HepG2 (cell line): ENCODE measurements around the gene SNRNP48. TPM values are rescaled to one million over a fixed set of nuclear protein-coding genes. Genes with fewer than 3 reads are reported as not detected.

Experiments used
- ATAC-seq: fragments of 200-7000 bp; cut with Tn5 transposase; 3 replicates; pipeline ENCODE4 v1.9.1; 2020; ENCODE audit warnings: mild to moderate bottlenecking, moderate library complexity
- BruUV-seq: library from RNA; stranded (reverse); fragments of 400-500 nt; replicated peaks from 2 replicates; lab custom pipeline; 2021; lab: Mats Ljungman, UMichigan
- CTCF ChIA-PET: fragments of 300-600 bp; formaldehyde crosslinking; extraction: SDS; loops from one replicate; lab custom pipeline; 2021; ENCODE audit warnings: low total read pairs, inconsistent platforms, low intra/inter-chr PET ratio; lab: Yijun Ruan, JAX
- POLR2A ChIA-PET: fragments of 350-600 bp; sonication (Branson Sonifier 250); formaldehyde crosslinking; loops from one replicate; lab custom pipeline; 2020; ENCODE audit warnings: antibody characterized with exemption, inconsistent platforms; lab: Yijun Ruan, JAX
- DNase-seq: peaks from one replicate; pipeline ENCODE4 v3.0.0-alpha.2; 2015; ENCODE audit warnings: low spot score
- FAIRE-seq: peaks from 3 replicates; lab custom pipeline; 2011; peaks lifted over from hg19 to GRCh38; lab: Jason Lieb, UNC
- H2AFZ ChIP-seq: one replicate; pipeline ENCODE4 v1.6.1; 2011; ENCODE audit warnings: low read length, inconsistent platforms
- H3K27ac ChIP-seq: fragments of 300-600 bp; 3 replicates; pipeline ENCODE4 v1.8.0; 2011; ENCODE audit warnings: mixed run types, mild to moderate bottlenecking, mixed read lengths, low read length, inconsistent platforms; ENCODE audit not compliant: insufficient read depth; ENCODE audit errors: extremely low read length
- H3K27me3 ChIP-seq, 2 experiments: fragments of 200-600 bp in 1 of 2; 2 replicates in 1 of 2; 3 replicates in 1 of 2; pipeline versions ENCODE4 v1.6.0 to v1.8.0; 2011; ENCODE audit warnings: low read length in 2 of 2, mild to moderate bottlenecking in 2 of 2, moderate library complexity in 2 of 2, inconsistent platforms in 1 of 2; ENCODE audit not compliant: insufficient read depth in 2 of 2, control insufficient read depth in 1 of 2
- H3K36me3 ChIP-seq, 2 experiments: fragments of 200-600 bp in 1 of 2; replicated peaks in 1 of 2; 2 replicates in 1 of 2; 3 replicates in 1 of 2; pipeline versions ENCODE4 v1.5.1 to v1.8.0; 2011; ENCODE audit warnings: low read length in 2 of 2, inconsistent platforms in 1 of 2; ENCODE audit not compliant: insufficient read depth in 2 of 2, control insufficient read depth in 1 of 2
- H3K4me1 ChIP-seq: 2 replicates; pipeline ENCODE4 v1.5.1; 2012; ENCODE audit warnings: low read length, inconsistent platforms; ENCODE audit not compliant: insufficient read depth
- H3K4me2 ChIP-seq: 2 replicates; pipeline ENCODE4 v1.6.0; 2011; ENCODE audit warnings: low read depth, low read length, inconsistent platforms
- H3K4me3 ChIP-seq, 3 experiments: fragments of 200-600 bp in 1 of 3; sonication (generic), shearing (Covaris generic) in 1 of 3; replicated peaks in 1 of 3; 2 replicates each; pipeline ENCODE4 v1.5.1; 2011 to 2016; ENCODE audit warnings: low read length in 3 of 3, inconsistent platforms in 2 of 3, low read depth in 2 of 3, mild to moderate bottlenecking in 2 of 3, control low read depth in 1 of 3, mixed read lengths in 1 of 3; ENCODE audit not compliant: insufficient read depth in 1 of 3
- H3K79me2 ChIP-seq: one replicate; pipeline ENCODE4 v1.6.1; 2011; ENCODE audit warnings: low read length, inconsistent platforms; ENCODE audit not compliant: insufficient read depth
- H3K9ac ChIP-seq: 2 replicates; pipeline ENCODE4 v1.6.0; 2011; ENCODE audit warnings: mild to moderate bottlenecking, low read depth, low read length, inconsistent platforms; ENCODE audit not compliant: insufficient read depth
- H3K9me3 ChIP-seq: 2 replicates; pipeline ENCODE4 v1.5.1; 2012; ENCODE audit warnings: mild to moderate bottlenecking, low read length
- H4K20me1 ChIP-seq: 2 replicates; pipeline ENCODE4 v1.6.0; 2011; ENCODE audit warnings: inconsistent platforms, mild to moderate bottlenecking, low read length, moderate library complexity; ENCODE audit not compliant: insufficient read depth
- HHEX ChIP-seq: IDR thresholded peaks from 2 replicates; pipeline ENCODE4 v1.6.1; 2016; ENCODE audit warnings: control low read depth
- HOXA9 ChIP-seq: sonication (generic); formaldehyde crosslinking; IDR thresholded peaks from 2 replicates; pipeline ENCODE4 v1.8.1; 2022; ENCODE audit warnings: missing genetic modification reagents, mild to moderate bottlenecking, moderate library complexity, borderline replicate concordance
- RBM22 ChIP-seq: fragments of 200-400 bp; formaldehyde crosslinking; optimal IDR thresholded peaks from 2 replicates; pipeline ENCODE3; 2017; ENCODE audit warnings: mild to moderate bottlenecking, low read length, moderate library complexity
- SP140L ChIP-seq: sonication (generic); formaldehyde crosslinking; IDR thresholded peaks from 2 replicates; pipeline ENCODE4 v1.4.0; 2020; ENCODE audit warnings: missing genetic modification reagents, borderline replicate concordance
- ZSCAN31 ChIP-seq: sonication (generic); formaldehyde crosslinking; IDR thresholded peaks from 2 replicates; pipeline ENCODE4 v1.5.0; 2020; ENCODE audit warnings: low read depth, mild to moderate bottlenecking, missing genetic modification reagents
- WGBS: methylation state at CpG from one replicate; pipeline ENCODE4 v1.1.6; 2017; ENCODE audit warnings: low lambda C conversion rate; 5-methylcytosine and 5-hydroxymethylcytosine counted together
- in situ Hi-C: cut with HindIII; loops from 2 replicates; pipeline ENCODE4 v1.10.0; 2017; ENCODE audit warnings: low pct_unique_long_range_greater_than_20kb; ENCODE audit not compliant: extremely low pct_ligation_motif_present
- intact Hi-C: fragments of 100-400 bp; cut with micrococcal nuclease; formaldehyde crosslinking; loops from one replicate; pipeline ENCODE4 v1.10.0; 2022; ENCODE audit not compliant: unreplicated experiment
- polyA plus RNA-seq, 8 experiments: library from polyadenylated mRNA; depleted of rRNA in 3 of 8; stranded (reverse) in 7 of 8; unstranded in 1 of 8; fragments of >200 nt; fragmentation: Illumina TruSeq in 4 of 8; extraction: Trizol in 4 of 8; gene quantifications; 2 replicates each; pipeline versions ENCODE4 v1.2.1 to v1.2.3, GENCODE V29; 2011 to 2016; ENCODE audit warnings: low read depth in 4 of 8, missing spikeins in 1 of 8, mixed read lengths in 1 of 8; ENCODE audit not compliant: insufficient read depth in 1 of 8
- total RNA-seq, 5 experiments: library from RNA; depleted of rRNA; stranded (reverse); fragments of >200 nt; fragmentation: Illumina TruSeq; extraction: Trizol; gene quantifications; 2 replicates each; pipeline ENCODE4 v1.2.3, GENCODE V29; 2016; ENCODE audit warnings: low read depth in 1 of 5
- TF ChIP-seq, protein P1 (sequence below): sonication (generic); formaldehyde crosslinking; IDR thresholded peaks from 2 replicates; pipeline ENCODE4 v1.8.0; 2022; ENCODE audit warnings: missing genetic modification reagents, mild to moderate bottlenecking, inconsistent platforms, borderline replicate concordance

The SNRNP48 gene
- total and polyA plus RNA-seq, 2 of the 13 experiments (the other 11 are each of a cell fraction or from before 2014, with no cell fraction given), result 17.5 to 47.5 TPM

GRCh38 chr6:7568021-7568420 lies 22.0 kb upstream of the SNRNP48 start (continued):
- TF ChIP-seq SP140L (CRISPR knock-in tag), result no peak
- no peak for TF ChIP-seq HOXA9 (CRISPR knock-in tag)
- TF ChIP-seq HHEX (CRISPR knock-in tag), result no peak
- TF ChIP-seq ZSCAN31 (CRISPR knock-in tag), result no peak

DNA sequence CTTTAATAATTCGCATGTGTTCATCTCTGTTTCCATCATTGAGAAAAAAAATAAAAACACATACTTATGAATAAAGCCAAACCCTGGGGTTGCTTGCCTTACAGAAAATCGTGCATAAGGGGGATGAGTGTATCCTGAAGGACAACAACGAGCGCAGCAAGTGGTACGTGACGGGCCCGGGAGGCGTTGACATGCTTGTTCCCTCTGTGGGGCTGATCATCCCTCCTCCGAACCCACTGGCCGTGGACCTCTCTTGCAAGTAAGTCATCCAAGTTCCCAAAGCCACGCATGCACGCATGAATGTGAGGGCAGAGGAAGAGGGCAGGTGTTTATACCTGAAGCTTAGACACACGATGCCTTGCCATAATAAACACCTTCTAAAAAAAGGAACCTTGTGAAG lies 20.9 kb upstream of the SNRNP48 start:
- intact Hi-C loops (no loop called here), in situ Hi-C loops (no loop called here)
- Histone ChIP-seq H3K4me3 (no peak overlapping the region), H3K9me3 (no peaks in the 10 kb centered on the region), H3K9ac (no peak overlapping the region), H3K4me2 (no peak overlapping the region), H3K79me2 (no peaks in the 10 kb centered on the region), H3K27me3 (no peaks in the 10 kb centered on the region), H3K27ac (no peak overlapping the region), H3K4me1 (no peaks in the 10 kb centered on the region), H2AFZ (no peak overlapping the region), H4K20me1 (peaks cover 4% of the 10 kb centered on the region; the same call in 1 of the 2 replicates), H3K36me3 (peaks cover 61 to 97% of the 10 kb centered on the region in 2 experiments)
- ChIA-PET POLR2A (interaction anchor here (0.8 to 1.6 kb wide), 2 partner anchors 11 to 21 kb away, joined by 4 to 8 read pairs; no protein-coding TSS in a partner anchor), CTCF (no interaction called here)
- FAIRE-seq (no peak), ATAC-seq (no peak), DNase-seq (no peak)
- no TSS peak for BruUV-seq
- WGBS, result 98% methylated on average over 13 of the region's 13 CpGs
- peak; percentile 69 for TF ChIP-seq RBM22
- TF ChIP-seq, protein P1, sequence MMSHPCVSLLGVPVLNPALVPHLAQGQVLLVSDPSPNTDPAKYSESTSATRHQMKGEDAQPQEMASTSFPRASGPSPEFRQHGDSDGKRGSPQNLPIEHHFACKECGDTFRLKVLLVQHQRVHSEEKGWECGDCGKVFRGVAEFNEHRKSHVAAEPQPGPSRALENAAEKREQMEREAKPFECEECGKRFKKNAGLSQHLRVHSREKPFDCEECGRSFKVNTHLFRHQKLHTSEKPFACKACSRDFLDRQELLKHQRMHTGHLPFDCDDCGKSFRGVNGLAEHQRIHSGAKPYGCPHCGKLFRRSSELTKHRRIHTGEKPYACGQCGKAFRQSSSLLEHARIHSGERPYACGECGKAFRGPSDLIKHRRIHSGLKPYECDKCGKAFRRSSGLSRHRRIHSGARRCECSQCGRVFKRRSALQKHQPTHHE (CRISPR knock-in tag), result no peak
